HG03460 (cell line): ENCODE measurements around the gene AIFM3.
"Not testable (repeated sequence)": the region's sequence is repeated elsewhere in the genome, so short reads cannot be mapped to it uniquely, and the experiment has no call there.

Source experiments
- ATAC-seq: cut with Tn5 transposase; IDR thresholded peaks from one replicate; pipeline ENCODE4 v1.9.1; 2021; ENCODE audit not compliant: unreplicated experiment

Gene AIFM3

GRCh38 chr22:20940186-20940651, 26.8 kb upstream of the AIFM3 start:
- ATAC-seq: no peak

- no peak for ATAC-seq
Measured at GRCh38 chr22:20940904-20941385, 26.1 kb upstream of the AIFM3 start.

GRCh38 chr22:20942203-20942902, 24.7 kb upstream of the AIFM3 start:
- ATAC-seq: not testable (repeated sequence)

- ATAC-seq: no peak
Measured at GRCh38 chr22:20943104-20943933, 23.7 kb upstream of the AIFM3 start.

GRCh38 chr22:20944042-20944441, 23.0 kb upstream of the AIFM3 start:
- ATAC-seq: no peak

- no peak for ATAC-seq
Measured at GRCh38 chr22:20945578-20945934, 21.5 kb upstream of the AIFM3 start.

GRCh38 chr22:20946080-20946986, 20.7 kb upstream of the AIFM3 start:
- ATAC-seq: no peak

- no peak for ATAC-seq
Measured at GRCh38 chr22:20946991-20947390, 20.1 kb upstream of the AIFM3 start.

- no peak for ATAC-seq
Measured at GRCh38 chr22:20948450-20948849, 18.6 kb upstream of the AIFM3 start.

GRCh38 chr22:20948989-20949388, 18.1 kb upstream of the AIFM3 start:
- no peak for ATAC-seq

GRCh38 chr22:20949698-20950183, 17.3 kb upstream of the AIFM3 start:
- no peak for ATAC-seq

GRCh38 chr22:20951151-20951931, 15.7 kb upstream of the AIFM3 start:
- ATAC-seq: no peak

GRCh38 chr22:20951932-20952380, 15.1 kb upstream of the AIFM3 start:
- no peak for ATAC-seq

GRCh38 chr22:20952544-20953341, 14.3 kb upstream of the AIFM3 start:
- no peak for ATAC-seq

- no peak for ATAC-seq
Measured at GRCh38 chr22:20953342-20953608, 13.8 kb upstream of the AIFM3 start.

- no peak for ATAC-seq
Measured at GRCh38 chr22:20953668-20954500, 13.2 kb upstream of the AIFM3 start.

GRCh38 chr22:20955548-20955947, 11.5 kb upstream of the AIFM3 start:
- ATAC-seq: no peak

- no peak for ATAC-seq
Measured at GRCh38 chr22:20956258-20957101, 10.6 kb upstream of the AIFM3 start.
